ENCODE data around the gene DCLK1.

The DCLK1 gene

DNA sequence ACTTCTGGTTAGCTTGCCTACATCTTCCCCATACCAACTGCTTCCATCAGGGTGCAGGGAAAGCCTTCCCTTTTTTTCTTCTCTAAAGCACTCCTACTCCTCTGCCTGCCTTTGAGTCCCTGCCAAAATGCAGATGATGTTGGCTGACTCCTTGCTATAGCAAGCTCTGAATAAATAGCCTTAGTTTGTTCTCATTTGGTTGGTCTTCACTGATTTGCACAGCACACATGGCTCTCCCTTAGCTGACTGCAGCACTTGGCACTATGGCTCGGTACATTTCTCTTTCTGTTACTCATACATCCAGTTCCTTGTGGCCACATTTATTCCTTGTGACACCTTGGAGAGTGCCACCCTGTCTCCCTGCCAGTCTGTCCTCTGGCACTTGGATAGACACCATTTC, 249.8 kb downstream of the DCLK1 start:
- TF ChIP-seq, protein P1, sequence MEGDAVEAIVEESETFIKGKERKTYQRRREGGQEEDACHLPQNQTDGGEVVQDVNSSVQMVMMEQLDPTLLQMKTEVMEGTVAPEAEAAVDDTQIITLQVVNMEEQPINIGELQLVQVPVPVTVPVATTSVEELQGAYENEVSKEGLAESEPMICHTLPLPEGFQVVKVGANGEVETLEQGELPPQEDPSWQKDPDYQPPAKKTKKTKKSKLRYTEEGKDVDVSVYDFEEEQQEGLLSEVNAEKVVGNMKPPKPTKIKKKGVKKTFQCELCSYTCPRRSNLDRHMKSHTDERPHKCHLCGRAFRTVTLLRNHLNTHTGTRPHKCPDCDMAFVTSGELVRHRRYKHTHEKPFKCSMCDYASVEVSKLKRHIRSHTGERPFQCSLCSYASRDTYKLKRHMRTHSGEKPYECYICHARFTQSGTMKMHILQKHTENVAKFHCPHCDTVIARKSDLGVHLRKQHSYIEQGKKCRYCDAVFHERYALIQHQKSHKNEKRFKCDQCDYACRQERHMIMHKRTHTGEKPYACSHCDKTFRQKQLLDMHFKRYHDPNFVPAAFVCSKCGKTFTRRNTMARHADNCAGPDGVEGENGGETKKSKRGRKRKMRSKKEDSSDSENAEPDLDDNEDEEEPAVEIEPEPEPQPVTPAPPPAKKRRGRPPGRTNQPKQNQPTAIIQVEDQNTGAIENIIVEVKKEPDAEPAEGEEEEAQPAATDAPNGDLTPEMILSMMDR (conservative IDR thresholded peaks at IDR 0.05; ENCODE audit: low read length), result no peak
- H3K4me3 ChIP-seq (ENCODE audit: low read length), result no peak overlapping the region
- DNase-seq (ENCODE audit: low read depth), result peak; percentile 25

DNA sequence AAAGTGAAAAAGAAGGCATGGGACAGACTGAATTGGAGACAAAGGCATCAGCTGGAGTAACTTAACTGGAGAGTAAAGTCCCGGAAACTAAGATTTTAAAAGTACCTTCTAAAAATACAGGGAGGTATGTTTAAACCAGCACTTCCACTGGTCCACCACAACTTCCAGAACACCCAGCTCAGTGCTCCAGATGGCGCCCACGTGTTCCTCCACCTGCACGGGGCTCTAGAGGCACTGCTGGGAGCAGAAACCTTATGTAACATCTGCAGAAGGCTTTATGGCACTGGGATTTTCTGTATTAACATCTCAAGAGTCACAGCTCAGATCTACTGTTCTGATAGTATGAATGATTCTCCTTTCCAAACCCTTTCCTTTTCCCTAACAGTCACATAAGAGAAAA, 252.1 kb downstream of the DCLK1 start:
- no peak for DNase-seq (ENCODE audit: low read depth)
- TF ChIP-seq, protein P1 (conservative IDR thresholded peaks at IDR 0.05; ENCODE audit: low read length), result no peak
- no peak overlapping the region for H3K4me3 ChIP-seq (ENCODE audit: low read length)

DNA sequence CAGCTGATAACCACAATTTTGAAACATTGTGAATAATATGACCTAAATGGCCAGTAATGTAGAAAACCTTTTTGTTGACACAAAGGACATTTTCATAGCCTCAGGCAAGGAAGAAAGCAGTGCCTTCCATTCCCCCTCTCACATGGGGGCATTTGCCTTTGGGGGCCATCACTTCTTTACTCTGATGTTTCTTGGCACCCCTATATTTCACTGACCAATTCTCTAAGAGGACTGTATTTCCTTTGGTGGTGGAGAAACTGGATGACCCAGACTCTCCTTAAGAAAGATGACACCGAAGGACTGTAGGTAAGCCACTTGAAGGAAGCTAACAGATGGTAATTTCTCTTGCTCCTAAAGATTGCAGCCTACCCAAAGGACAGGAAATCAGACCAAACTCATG, 254.6 kb downstream of the DCLK1 start:
- TF ChIP-seq, protein P1 (conservative IDR thresholded peaks at IDR 0.05; ENCODE audit: low read length), result no peak
- no peak for DNase-seq (ENCODE audit: low read depth)

DNA sequence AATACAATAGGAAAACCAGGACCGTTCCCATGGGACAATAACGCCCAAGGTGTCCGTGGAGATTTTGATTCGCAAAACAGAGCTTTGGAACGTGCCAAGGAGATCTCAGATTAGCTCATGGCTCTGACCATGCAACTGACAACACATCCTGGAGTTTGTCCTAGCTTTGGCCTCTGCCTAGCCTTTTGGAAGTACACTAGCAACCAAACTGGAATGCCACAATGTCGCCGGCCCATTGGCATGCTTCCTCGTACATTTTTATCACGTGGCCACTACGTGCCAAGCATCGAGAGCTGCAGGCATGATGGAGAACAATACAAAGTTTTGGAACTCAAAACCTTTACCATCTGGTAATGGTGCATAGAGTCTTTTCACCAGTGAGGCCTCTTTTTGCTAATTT, 256.5 kb downstream of the DCLK1 start:
- DNase-seq (ENCODE audit: low read depth), result no peak
- TF ChIP-seq, protein P1 (conservative IDR thresholded peaks at IDR 0.05; ENCODE audit: low read length), result no peak
- no peak overlapping the region for H3K4me3 ChIP-seq (ENCODE audit: low read length)

More for the DNA sequence above, 254.6 kb downstream of the DCLK1 start:
- H3K4me3 ChIP-seq (ENCODE audit: low read length), result no peak overlapping the region

DNA sequence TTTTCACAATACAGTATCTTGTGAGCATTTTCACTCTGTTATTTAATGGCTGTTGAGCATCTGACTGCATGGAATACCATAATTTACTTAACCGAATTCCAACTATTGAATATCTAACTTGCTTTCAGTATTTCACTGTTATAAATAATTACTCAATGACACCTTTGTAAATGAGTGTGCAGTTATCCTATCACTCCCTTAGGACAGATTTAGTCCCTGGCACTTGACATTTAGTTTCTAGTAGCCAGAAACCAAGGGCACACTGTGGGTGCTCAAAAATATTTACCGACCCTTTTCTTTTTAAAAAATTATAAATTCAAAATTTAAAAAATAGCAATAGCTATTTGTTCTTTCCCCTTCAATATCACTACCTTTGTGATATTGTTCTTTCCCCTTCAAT, 258.8 kb downstream of the DCLK1 start:
- TF ChIP-seq, protein P1 (conservative IDR thresholded peaks at IDR 0.05; ENCODE audit: low read length), result no peak
- no peak for DNase-seq (ENCODE audit: low read depth)
- H3K4me3 ChIP-seq (ENCODE audit: low read length), result no peak overlapping the region

DNA sequence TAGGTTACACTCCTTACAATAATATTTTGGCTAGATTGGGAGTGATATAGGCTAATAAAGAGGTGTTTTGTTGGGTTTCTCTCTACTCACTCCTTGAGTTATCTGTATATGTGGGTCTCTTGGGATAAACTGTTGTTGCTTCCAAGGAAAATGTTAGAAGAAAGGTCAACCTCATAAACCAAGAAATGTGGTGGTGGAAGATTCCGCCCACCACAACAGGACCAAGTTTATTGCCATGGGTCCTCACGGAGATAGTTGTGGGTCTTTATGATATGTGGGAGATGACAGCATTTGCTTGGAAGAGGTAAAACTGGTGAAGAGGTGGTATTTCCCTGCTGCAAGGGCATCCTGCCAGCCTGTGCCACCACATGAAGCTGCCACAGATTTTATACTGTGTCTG, 259.6 kb downstream of the DCLK1 start:
- TF ChIP-seq, protein P1 (conservative IDR thresholded peaks at IDR 0.05; ENCODE audit: low read length), result no peak
- H3K4me3 ChIP-seq (ENCODE audit: low read length), result no peak overlapping the region
- no peak for DNase-seq (ENCODE audit: low read depth)

DNA sequence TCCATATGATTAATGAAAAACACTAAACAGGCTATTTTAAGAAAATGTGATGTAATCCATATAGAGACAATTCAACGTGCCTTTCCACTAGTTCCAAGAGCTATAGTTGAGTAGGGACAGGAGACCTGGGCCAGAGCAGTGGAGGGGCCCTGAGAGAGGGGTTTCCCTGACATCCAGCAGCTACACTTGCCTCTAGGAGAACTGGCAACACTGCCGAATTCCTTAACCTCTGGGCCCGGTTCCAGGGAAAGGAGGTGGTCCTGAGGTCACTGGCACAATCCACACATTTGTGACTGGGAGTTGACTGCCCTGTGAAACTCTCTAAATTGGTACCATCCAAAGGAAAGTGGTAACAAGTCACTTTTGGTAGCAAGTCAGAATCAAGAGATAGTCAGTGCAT, 264.4 kb downstream of the DCLK1 start:
- no peak for DNase-seq (ENCODE audit: low read depth)
- TF ChIP-seq, protein P1 (conservative IDR thresholded peaks at IDR 0.05; ENCODE audit: low read length), result no peak
- no peak overlapping the region for H3K4me3 ChIP-seq (ENCODE audit: low read length)

All from AG10803 (cell line).